Activated naive CD4-positive, alpha-beta T cell (primary cell): Measurements from ENCODE around the gene CSNK1G2.

ENCODE experiments used
- DNase-seq, 4 experiments: peaks; one replicate each; lab custom pipeline; 2025; lab: John Stamatoyannopoulos, UW

CSNK1G2 gene

DNA sequence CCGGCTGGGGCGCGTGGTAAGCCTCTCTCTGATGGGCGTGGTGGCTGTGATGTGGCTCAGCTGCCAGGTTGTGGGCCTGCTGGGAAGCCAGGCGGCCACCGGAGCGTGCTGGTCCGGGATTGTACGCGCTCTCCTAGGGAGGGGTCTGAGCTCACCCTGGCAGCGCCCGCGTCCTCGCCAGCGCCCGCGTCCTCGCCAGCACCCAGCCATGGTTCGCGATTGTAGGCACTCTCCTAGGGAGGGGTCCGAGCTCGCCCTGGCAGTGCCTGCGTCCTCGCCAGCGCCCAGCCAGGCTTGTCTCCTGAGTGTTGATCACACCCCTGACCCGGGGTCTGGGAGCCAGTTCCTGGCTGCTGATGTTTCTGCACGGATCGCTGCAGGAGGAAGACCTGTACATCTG, 22.0 kb upstream of the CSNK1G2 start:
- no peak for DNase-seq

DNA sequence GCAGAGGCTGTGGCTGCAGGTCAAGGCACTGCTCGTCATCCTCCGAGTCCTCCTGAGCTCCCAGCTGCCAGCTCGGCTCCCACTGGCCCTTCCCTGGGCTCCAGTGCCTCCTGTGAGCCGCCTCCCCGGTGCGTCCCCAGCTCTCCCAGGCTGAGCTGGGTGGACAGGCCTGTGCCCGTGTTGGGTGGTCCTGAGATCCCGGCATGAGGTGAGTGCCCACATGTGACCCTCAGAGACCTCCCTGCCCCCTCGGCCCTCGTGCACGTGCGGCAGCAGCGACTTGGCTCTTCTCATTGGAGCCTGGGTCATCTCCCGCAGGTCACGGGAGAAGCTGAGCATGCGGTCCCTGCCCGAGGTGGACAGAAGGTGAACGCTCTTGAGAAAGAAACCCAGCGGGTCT, 20.3 kb upstream of the CSNK1G2 start:
- DNase-seq: no peak

DNA sequence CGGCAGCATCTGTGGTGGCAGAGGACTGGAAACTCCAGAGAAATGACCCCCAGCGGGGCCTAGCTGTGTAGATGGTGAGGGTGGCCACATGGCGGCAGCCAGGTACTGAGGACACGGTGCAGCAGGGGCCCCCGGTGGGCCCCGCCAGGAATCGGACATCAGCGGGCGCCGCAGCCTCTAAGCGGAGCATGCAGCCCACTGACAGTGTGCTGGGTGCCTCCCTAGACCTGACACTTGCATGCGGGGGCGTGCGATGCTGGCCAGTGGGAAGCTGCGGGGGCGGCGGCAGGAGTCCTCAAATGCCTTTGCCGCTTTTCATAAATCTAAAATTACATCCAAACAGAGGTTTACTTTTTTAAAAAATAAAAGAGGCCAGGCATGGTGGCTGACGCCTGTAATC, 19.6 kb upstream of the CSNK1G2 start:
- no peak for DNase-seq

DNA sequence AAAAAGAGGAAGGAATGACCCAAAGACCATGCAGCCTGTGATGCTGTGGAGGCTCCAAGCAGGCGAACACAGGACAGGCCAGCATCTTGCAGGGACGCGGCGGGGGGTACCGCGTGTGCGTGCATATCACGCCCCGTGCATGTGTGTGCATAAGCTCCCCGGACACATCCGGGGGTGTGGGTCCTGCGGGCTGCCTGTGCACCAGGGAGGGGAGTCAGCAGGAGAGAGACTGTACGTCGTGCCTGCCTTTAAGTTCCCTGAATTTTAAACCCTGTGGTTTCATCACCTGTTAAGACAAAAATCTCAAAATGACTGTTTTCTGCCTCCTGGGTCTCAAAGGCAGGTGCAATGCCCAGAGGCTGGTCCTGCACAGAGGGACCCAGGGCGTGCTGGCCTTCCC, 19.1 kb upstream of the CSNK1G2 start:
- no peak for DNase-seq

DNA sequence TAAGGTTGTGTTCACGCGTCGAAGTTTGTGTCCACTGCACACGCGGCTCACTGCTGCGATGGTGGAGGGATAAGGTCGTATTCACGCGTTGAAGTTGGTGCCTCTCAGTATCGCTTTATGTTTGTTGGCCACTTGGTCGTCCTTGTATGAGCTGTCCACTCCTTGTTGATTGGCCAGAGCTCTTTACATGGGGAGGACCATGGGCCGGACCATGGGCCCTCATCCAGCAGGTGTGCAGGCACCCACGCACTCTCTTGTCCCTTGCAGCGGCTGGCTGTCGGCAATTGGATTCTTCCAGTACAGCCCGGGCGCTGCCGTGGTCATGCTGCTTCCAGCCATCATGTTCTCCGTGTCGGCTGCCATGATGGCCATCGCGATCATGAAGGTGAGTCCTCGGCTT, 18.2 kb upstream of the CSNK1G2 start:
- no peak for DNase-seq

DNA sequence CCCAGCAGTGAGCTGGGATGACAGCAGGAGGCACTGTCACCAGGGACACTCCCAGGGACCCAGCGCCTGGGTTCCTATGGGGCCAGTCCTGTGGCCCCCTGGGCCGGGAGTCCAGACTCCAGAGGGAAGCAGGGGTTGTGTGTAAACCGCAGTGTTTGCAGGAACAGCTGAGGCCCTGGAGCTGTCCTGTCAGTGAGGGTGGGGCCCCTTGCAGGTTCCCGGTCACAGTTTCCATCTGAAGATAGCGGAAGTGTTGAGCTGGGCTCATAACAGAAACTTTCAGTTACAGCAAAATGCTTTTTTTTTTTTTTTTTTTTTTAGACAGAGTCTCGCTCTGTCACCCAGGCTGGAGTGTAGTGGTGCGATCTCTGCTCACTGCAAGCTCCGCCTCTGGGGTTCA, 17.7 kb upstream of the CSNK1G2 start:
- DNase-seq: no peak

DNA sequence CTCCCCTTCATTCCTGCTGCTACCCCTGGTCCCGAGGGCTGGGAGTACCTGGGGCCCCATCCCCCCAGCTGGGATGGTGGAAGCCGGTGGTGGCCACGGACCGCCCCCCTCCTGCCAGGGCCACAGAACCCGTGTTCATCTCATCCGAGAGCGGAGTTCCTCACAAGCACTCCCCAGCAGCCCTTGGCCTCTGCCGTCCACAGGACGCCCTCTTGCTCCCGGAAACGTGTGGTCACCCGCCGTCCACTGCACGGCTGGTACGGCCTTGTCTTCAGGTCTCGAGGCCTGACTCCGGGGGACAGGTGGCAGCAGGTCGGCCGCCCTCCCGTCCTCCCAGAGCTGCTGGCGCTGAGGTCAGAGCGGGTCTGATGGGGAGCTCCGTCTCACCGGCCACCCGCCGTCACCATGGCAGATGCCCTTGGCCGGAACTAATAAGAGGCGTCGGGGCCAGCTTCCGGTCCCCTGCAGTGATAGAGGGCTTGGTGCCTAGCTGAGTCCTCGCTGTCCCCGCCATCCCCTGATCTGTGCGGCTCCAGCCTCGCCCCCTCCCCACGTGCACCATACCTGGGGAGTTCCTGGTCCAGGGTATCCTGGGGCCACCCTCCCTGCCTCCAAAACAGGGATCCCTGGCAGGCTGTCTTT, 16.5 kb upstream of the CSNK1G2 start:
- no peak for DNase-seq

DNA sequence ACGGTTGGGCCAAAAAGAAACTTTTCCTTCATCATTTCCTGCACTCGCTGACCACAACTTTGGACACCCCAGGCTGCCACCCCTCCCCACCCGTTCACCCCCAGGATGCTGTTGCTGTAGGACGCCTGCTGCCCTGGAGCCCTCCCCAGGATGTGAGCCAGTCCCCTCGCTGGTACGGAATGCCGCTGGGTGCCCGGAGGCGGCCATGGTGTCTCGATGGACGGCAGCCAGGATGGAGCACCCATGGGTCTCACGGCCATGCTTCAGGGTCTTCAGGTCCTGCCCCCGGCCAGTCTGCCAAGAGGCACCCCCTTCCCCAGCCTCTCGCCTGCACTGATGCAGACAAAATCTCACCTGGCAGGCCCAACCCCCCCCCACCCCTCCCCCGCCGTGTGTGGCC, 15.4 kb upstream of the CSNK1G2 start:
- DNase-seq: no peak

DNA sequence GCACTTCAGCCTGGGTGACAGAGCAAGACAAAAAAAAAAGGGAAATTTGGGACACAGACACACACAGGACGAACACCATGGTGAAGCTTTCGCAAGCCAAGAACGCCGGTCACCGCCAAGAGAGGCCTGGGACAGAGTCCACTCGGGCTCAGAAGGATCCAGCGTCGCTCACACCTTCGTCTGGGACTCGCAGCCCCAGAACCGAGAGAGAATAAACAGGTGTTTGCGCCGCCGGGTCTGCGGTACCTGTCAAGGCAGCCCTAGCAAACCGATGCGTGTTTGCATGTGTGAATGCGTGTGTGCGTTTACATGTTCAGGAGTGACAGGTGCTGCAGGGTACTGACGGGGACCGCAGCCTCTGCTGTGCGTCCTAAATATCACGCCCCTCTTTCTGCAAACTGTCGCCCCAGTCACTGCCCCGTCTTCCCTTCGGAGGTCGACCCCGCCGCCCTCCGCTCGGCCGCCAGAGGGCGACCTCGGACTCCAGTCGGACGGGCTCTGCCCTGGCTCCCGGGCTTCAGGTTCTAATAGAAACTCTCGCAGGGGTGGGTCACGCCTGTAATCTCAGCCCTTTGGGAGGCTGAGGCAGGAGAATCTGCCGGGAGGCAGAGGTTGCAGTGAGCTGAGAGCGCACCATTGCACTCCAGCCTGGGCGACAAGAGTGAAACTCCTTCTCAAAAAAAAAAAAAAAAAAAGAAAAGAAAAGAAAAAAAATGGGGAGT, 11.8 kb upstream of the CSNK1G2 start:
- peak; percentile 23 to 84 (median 70) for DNase-seq

DNA sequence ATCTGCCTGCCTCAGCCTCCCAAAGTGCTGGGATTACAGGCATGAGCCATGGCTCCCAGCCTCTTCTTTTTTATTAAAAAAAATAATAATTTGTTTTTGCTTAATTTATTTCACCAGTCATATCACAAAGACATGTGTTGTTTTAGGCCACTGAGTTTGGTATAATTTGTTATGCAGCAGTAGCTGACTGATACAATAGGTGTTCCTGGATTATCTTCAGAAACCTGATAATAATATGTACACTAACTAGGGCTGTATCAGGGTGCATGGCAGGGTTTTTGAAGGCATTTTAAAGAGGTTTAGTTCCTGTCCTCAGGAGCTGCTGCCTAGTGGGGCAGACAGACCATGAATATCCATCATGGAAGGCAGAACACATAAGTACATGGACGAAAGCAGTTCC, 9.5 kb upstream of the CSNK1G2 start:
- no peak for DNase-seq

DNA sequence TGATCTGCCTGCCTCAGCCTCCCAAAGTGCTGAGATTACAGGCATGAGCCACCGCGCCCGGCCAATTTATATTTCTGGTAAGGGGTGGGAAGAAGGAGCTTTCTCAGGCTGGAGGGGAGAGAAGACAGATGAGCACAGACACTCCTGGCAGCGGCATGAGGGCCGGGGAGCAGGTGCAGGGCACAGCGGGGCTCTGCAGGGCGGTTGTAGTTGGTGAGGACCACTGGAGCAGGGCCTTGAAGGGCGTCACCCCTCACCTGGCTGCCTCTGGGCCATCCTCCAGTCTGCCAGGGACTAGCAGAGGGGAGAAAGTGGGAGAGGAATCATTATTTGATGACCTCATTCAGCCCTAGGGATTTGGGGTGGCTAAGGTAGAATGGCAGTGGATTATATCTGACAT, 8.6 kb upstream of the CSNK1G2 start:
- no peak for DNase-seq

DNA sequence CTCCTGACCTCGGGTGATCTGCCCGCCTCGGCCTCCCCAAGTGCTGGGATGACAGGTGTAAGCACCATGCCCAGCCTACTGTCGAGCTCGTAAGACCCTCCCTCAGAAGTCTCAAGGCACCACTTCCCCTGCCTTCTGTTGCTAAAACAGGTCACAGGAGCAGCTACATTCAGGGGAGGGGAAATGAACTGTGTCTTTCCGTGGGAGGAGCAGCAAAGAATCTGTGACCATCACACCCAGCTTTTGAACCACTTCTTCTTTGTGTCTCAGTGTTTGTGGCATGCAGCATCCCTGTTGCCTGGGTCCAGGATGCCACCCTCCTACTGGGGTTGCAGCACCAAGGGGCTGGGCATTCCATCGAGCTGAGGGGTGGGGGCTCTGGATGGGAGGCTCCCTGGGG, 7.7 kb upstream of the CSNK1G2 start:
- DNase-seq: no peak

DNA sequence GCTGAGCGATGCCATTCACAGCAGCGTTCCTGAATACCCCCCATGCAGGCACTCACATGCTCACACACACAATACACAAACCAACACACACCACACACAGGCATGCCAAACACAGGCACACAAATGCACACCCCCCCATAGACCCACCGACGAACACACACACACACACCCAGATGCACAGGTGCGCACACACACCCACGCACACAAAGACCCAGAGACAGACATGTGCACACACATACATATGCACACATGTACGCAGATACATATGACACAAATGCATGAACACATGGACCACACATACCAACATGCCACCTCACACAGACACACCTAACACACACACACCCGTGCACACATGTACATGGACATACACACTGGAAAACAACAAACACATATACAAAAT, 7.0 kb upstream of the CSNK1G2 start:
- DNase-seq: no peak

DNA sequence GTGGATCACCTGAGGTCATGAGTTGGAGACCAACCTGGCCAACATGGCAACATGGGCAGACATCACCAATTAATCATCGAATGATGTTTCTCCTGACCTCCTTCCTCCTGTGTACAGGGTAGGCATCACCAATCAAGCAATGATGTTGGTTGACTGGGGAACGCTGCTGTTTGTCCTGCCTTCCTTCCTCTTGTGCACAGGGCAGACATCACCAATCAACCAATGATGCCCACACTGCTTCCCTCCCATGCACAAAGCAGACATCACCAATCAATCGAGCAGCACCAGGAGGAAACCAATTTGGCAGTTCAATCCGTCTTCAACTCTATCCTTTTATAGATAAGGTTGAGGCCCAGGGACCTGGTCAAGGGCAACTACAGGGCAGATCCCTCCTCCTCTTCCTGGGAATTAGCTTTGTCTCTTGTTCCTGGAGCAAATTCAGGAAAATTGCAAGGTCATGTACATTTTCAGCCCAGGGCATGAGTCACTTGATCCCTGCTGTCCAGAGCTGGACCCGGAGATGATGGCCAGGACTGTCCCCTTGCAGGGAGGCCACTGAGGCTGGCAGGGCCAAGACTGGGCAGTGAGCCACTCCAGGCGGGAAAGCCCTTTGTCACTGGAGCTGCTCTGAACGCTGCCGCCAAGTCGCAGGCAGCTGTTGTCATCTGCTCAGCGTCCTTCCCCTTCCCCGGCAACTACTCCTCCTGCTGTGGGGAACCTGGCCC, 5.3 kb upstream of the CSNK1G2 start:
- DNase-seq: no peak

DNA sequence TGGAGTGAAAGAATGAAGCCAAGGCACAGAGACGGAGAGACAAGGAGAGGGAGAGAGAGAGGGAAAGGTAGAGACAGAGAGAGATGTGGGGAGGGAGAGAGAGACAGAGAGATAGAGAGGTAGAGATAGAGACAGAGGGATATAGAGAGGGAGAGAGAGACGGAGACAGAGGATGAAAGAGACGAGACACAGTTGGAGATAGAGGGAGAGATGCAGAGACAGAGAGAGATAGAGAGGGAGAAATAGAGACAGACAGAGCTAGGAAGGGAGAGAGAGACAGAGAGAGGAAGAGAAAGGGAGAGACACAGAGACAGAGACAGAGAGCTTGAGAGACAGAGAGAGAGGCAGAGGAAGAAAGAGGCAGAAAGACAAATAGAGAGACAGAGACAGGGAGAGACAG, 4.5 kb upstream of the CSNK1G2 start:
- no peak for DNase-seq

DNA sequence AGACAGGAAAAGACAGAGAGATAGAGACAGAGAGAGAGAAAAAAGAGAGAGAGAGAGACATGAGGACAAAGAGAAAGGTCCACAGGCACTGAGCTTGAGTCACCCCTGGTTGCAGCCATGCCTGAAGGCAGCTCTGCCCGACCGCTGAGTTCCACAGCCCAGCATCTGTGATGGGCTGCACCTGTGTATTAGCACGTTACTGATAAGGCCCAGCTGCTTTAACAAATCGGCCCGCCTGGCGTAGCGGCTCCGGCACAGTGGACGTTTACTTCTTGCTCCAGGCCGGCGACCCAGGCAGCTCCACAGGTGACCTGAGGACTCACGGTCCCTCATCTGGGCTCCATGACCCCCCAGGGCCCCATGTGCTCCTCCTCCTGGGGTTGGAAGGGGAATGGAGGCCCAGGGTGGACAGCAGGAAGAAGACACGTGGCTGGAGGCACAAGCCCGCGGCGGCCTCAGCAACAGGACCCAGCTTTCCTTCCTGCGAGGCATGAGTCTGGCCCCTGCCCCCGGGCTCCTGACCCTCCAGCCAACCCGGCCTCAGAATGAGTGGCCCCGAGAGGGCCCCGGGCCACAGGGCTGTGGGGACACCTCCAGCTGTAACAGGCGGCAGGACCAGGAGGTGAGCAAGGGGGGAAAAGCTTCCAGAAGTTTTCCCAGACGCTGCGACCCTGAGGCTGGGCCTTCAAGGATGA, 3.9 kb upstream of the CSNK1G2 start:
- no peak for DNase-seq

DNA sequence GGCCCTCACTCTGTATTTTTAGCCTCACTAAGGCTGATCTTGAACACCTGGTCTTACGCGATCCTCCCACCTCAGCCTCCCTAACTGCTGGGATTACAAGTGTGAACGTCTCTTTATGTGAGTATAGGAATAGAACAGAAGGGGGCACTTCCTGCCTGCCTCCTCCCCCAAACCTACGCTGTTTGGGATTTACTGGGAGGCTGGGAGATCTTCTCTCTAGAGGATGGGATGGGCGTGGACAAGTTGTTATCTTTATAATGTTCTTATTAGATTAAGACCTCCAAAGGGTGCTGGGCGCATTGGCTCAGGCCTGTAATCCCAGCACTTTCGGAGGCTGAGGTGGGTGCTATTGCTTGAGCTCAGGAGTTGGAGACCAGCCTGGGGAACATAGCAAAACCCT, 2.9 kb upstream of the CSNK1G2 start:
- no peak for DNase-seq

DNA sequence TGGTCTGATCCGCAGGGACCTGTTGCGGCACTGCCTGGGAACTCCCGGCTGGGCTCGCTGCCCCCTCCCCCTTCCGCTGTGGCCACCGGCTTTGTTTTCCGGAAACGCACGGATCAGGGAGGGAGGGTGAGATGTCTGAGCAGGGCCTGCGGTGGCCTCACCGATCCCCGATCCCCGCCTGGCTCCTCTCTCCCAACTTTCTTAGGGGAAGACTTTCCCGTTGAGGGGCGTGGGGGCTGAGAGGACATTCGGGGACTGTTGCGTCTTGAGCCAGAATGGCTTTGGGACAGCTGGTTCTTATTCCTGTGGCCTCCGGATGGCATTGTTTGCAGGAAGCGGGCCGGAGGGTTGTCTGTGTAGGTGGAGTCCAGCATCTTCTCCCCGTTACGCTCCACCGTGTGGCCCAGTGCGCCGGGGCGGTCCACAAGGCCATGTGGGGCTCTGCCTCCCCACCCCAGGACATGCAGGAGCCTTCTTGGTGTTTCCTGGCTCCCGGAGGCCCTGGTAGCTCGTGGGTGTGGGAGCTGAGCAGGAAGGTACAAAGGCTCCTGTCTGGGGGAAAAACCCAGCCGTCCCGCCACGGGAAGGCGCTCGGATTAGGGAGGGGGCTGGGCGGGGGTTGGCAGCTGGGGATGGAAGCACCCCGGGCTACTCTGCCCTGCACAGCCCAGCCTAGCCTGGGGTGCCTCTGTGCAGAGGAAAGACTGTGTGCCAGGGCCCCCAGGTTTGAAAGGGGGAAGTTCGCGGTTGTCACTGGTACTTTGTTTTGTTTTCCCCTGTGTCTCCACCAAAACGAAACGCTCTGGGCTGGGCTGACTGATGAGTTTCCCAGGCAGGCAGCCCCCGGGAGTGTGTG, 1.3 kb downstream of the CSNK1G2 start:
- DNase-seq: peak; percentile 29 to 60 (median 48)

DNA sequence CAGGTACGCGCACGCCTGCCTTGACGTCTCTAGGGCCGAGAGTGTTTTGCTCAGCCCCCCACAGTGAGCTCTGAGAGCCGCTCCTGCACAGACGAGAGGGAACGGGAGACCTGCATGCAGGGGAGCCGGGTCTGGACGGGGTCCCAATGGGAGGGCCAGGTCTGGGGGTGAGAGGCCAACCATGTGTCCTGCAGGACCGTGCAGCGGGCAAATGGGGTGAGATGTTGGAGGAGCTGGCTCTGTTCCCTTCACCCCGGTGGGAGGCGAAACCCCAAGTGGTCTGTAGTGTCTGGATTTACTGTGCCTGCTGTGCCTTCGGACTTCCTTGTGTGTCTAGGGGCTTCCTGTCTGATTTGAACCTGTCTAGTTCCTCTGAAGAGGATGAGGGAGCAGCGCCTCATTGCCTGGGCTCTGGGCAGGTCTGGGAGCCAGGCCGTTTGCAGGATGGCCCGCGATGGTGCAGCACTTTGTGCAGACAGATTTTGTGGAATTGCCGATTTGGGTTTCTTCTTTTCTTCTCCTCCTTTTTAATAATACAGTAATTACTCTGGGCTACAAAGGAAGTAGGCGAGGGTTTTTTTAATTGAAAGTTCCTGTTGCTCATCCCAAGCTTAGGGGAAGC, 2.1 kb downstream of the CSNK1G2 start:
- DNase-seq: no peak

DNA sequence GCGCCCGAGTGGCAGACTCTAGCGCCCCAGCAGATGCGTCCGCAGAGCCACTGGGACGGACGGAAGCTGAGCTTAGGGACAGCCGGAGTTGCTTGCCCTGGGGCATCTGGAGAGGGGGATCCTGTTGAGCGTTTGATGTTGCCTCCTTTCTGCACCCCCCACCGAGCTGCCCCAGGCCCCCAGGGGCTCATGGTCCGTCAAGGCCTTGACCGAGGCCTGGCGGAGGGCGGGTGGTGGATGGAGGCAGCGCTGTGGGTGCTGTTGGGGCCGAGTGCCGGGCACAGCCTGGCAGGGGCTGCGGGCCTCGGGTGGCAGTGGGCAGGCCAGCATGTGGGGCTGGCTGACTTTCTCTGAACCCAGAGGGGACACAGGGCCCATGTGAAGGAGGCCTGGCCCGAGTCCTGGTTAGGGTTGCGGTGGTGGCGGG, 2.7 kb downstream of the CSNK1G2 start:
- no peak for DNase-seq
